Measurements from ENCODE around the gene ALKBH2.

Gene ALKBH2

DNA sequence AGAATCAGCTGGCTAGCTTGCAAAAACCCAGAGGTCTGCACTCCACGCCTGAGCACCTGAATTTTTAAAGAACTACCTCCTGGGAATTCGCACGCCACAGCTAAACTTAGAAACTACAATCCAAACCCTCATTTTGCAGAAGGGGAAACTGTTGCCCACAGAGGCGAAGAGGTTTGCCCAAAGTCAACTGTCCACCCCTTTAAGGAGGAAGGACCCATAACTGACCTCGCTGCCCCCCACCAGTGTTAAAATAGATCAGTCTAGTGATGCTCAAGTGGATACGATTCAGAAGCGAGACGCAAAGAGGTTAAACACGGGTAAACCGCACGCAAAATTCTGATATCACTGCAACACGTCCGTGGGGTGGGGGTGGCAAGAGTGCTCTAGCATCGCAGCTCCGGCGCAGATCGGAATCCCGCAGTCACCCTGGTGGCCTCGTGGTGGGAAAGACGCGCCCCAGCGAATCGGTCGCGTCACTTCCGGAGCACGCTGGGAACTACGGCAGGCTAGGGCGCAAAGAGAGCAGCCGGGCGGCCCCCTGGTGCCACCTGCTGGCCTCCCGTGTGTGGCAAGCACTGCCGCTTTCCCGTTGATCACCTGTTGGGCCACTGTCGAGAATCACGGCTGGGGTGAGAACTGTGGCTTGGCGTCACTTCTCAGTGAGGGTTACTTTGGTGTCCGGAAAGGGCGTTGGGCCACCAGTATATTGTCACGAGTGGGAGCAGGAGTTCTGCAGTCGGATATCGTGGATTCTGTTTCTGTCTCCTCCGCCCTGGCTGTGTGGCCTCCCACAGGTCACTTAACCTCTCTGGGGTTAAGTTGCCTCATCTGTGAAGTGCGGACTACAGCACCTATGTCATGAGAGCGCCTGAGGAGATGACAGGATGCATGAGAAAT, at the start of gene ALKBH2:
Gene ALKBH2, minus strand, starts transcription at position 451 of the 897 bp plus-strand sequence. CDS start 686 bp downstream, outside the sequence.
- peak within 1 kb of the TSS; percentile 59 for H3K4me3 ChIP-seq (ENCODE audit: low read depth, low read length)
- TF ChIP-seq, protein P1, sequence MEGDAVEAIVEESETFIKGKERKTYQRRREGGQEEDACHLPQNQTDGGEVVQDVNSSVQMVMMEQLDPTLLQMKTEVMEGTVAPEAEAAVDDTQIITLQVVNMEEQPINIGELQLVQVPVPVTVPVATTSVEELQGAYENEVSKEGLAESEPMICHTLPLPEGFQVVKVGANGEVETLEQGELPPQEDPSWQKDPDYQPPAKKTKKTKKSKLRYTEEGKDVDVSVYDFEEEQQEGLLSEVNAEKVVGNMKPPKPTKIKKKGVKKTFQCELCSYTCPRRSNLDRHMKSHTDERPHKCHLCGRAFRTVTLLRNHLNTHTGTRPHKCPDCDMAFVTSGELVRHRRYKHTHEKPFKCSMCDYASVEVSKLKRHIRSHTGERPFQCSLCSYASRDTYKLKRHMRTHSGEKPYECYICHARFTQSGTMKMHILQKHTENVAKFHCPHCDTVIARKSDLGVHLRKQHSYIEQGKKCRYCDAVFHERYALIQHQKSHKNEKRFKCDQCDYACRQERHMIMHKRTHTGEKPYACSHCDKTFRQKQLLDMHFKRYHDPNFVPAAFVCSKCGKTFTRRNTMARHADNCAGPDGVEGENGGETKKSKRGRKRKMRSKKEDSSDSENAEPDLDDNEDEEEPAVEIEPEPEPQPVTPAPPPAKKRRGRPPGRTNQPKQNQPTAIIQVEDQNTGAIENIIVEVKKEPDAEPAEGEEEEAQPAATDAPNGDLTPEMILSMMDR (IDR thresholded peaks at IDR 0.05; ENCODE audit: control insufficient read depth, extremely low read depth, insufficient read depth), result peak; percentile 98
- DNase-seq (ENCODE audit: low read depth), result peak; percentile 77

DNA sequence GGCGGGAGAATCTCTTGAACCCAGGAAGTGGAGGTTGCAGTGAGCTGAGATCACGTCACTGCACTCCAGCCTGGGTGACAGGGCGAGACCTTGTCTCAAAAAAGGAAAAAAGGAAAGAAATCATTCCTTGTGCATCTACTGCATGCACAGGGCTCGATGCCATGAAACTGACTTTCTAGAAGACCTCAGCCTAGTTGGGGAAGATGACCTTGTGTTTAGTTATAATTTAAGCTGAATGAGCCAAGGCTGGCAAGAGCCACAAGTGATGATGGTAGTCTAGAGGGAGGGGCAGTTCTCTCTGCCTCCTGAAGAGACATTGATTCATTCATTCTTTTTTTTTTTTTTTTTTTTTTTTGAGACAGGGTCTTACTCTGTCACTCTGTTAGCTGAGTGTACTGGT, 47.3 kb upstream of the ALKBH2 start:
- DNase-seq (ENCODE audit: low read depth), result no peak
- no peak overlapping the region for H3K4me3 ChIP-seq (ENCODE audit: low read depth, low read length)
- TF ChIP-seq, protein P1 (IDR thresholded peaks at IDR 0.05; ENCODE audit: control insufficient read depth, extremely low read depth, insufficient read depth), result no peak

DNA sequence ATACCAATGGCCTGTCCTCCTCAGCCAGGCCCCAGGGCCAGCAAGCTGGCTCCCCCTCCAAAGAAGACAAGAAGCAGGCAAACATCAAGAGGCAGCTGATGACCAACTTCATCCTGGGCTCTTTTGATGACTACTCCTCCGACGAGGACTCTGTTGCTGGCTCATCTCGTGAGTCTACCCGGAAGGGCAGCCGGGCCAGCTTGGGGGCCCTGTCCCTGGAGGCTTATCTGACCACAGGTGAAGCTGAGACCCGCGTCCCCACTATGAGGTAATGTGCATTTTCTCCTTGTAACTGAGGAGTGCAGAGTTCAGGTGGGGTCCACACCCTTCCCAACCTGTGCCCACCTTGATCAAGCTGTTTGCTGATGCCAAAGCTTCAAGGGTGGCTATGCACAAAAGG, 46.5 kb upstream of the ALKBH2 start:
- TF ChIP-seq, protein P1 (IDR thresholded peaks at IDR 0.05; ENCODE audit: control insufficient read depth, extremely low read depth, insufficient read depth), result no peak
- DNase-seq (ENCODE audit: low read depth), result no peak
- no peak overlapping the region for H3K4me3 ChIP-seq (ENCODE audit: low read depth, low read length)

DNA sequence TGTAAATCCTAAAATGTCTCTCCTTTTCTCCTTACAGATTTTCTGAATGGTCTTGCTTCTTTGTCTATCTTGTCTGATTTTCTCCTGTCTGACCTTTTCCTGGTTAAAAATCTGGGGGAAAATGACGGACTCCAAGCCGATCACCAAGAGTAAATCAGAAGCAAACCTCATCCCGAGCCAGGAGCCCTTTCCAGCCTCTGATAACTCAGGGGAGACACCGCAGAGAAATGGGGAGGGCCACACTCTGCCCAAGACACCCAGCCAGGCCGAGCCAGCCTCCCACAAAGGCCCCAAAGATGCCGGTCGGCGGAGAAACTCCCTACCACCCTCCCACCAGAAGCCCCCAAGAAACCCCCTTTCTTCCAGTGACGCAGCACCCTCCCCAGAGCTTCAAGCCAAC, 46.1 kb upstream of the ALKBH2 start:
- DNase-seq (ENCODE audit: low read depth), result no peak
- TF ChIP-seq, protein P1 (IDR thresholded peaks at IDR 0.05; ENCODE audit: control insufficient read depth, extremely low read depth, insufficient read depth), result no peak
- H3K4me3 ChIP-seq (ENCODE audit: low read depth, low read length), result no peak overlapping the region

DNA sequence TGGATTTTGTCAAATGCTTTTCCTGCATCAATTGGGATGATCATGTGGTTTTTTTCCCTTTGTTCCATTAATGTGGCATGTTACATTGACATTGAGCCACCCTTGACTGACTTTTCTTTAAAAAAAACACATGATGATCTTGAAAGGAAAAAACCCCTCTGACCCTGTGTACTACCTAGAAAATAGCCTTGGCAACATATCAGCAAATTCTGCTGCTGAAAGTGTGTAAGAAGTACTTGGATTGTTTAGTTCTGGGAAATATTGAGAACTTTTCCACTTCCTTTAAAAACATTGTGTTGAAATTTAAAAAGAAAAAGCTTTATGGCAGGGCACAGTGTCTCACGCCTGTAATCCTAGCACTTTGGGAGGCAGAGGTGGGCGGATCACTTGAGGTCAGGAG, 43.8 kb upstream of the ALKBH2 start:
- TF ChIP-seq, protein P1 (IDR thresholded peaks at IDR 0.05; ENCODE audit: control insufficient read depth, extremely low read depth, insufficient read depth), result no peak
- no peak overlapping the region for H3K4me3 ChIP-seq (ENCODE audit: low read depth, low read length)
- no peak for DNase-seq (ENCODE audit: low read depth)

DNA sequence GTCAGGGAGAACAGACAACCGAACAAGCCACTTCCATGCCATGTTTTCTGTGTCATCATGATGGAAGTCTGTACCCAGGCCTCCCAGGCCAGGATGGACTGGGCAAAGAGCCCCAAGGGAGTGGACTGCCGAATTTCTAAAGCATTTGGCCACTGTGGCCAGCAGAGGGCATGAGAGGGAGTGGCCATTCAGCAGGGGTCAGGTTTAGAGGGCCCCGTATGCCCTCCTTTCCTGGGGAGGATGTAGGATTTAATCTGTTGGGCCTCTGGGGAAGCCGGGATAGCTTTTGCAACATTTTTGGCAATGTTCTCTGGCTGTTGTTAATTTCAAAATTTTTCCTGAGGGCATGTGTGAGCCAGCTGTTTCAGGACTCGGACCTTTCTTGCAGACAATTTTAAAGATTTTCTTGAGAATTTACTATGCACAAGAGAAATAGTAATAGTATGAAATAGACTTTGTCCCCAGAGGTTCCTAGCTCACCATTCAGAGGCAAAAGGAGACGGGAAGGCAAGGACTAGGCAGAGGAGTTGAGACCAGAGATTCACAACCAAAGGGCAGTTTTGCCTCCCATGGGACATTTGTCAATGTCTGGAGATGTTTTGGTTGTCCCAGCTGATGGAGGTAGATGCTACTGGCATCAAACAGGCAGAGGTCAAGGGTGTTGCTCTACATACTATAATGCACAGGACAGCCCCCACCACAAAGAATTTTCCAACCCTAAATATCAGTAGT, 41.1 kb upstream of the ALKBH2 start:
- TF ChIP-seq, protein P1 (IDR thresholded peaks at IDR 0.05; ENCODE audit: control insufficient read depth, extremely low read depth, insufficient read depth), result peak; percentile 67
- no peak for DNase-seq (ENCODE audit: low read depth)

More for the DNA sequence above, 41.1 kb upstream of the ALKBH2 start:
- no peak overlapping the region for H3K4me3 ChIP-seq (ENCODE audit: low read depth, low read length)
